GM13976 (cell line): ENCODE measurements around the gene SPPL2B.
A peak's percentile ranks its signal among the peaks of the same experiment; 100 is the strongest.

Experiments
- DNase-seq: peaks from one replicate; pipeline ENCODE4 v3.0.0; 2012; ENCODE audit warnings: low spot score
- in situ Hi-C: fragments of 300-500 bp; cut with MboI; formaldehyde crosslinking; loops from one replicate; pipeline ENCODE4 v1.12.0; 2022; ENCODE audit warnings: low sequenced_read_pairs, mixed read lengths, inconsistent platforms; ENCODE audit not compliant: unreplicated experiment
- TF ChIP-seq, protein P1 (sequence below): IDR thresholded peaks from 2 replicates; pipeline ENCODE4 v1.5.1; 2012; ENCODE audit warnings: borderline replicate concordance, mild to moderate bottlenecking; ENCODE audit not compliant: insufficient read depth; ENCODE audit errors: extremely low read depth, missing control alignments, control extremely low read depth

The SPPL2B gene

DNA sequence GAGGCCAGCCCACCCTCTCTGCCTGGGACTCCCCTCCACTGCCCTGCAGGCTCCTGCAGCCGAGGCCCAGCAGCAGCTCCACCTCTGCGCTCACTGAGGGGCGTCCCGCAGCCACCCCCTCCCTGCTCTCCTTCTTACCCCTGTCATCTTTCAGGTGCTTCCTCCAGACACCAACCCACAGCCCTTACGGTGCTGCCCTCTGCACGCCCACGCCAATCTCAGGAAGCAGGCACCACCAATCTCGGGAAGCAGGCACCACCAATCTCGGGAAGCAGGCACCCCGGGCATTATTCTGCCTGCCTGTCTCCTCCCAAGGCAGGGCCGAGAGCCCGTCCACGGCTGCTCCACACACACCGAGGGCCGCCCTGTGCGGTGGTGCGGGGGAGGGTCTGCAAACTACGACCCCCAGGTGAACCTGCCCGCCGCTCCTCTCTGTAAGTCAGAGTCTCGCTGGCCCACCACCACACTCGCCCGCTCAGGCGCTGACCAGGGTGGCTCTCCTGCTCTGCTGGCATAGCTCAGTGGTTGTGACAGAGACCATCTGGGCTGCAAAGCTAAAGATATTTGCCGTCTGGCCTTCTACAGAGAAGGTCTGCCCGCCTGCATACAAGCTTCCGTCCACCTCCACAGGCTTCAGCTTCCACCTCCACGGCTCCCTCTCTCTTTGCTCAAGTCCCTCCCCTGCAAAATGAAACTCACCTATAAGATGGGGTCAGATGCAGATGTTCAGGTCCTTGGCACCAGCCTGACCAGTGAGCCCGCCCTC lies 3.0 kb upstream of the SPPL2B start:
- no peak for DNase-seq
- TF ChIP-seq, protein P1, sequence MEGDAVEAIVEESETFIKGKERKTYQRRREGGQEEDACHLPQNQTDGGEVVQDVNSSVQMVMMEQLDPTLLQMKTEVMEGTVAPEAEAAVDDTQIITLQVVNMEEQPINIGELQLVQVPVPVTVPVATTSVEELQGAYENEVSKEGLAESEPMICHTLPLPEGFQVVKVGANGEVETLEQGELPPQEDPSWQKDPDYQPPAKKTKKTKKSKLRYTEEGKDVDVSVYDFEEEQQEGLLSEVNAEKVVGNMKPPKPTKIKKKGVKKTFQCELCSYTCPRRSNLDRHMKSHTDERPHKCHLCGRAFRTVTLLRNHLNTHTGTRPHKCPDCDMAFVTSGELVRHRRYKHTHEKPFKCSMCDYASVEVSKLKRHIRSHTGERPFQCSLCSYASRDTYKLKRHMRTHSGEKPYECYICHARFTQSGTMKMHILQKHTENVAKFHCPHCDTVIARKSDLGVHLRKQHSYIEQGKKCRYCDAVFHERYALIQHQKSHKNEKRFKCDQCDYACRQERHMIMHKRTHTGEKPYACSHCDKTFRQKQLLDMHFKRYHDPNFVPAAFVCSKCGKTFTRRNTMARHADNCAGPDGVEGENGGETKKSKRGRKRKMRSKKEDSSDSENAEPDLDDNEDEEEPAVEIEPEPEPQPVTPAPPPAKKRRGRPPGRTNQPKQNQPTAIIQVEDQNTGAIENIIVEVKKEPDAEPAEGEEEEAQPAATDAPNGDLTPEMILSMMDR = no peak
- in situ Hi-C loops = no loop called here

DNA sequence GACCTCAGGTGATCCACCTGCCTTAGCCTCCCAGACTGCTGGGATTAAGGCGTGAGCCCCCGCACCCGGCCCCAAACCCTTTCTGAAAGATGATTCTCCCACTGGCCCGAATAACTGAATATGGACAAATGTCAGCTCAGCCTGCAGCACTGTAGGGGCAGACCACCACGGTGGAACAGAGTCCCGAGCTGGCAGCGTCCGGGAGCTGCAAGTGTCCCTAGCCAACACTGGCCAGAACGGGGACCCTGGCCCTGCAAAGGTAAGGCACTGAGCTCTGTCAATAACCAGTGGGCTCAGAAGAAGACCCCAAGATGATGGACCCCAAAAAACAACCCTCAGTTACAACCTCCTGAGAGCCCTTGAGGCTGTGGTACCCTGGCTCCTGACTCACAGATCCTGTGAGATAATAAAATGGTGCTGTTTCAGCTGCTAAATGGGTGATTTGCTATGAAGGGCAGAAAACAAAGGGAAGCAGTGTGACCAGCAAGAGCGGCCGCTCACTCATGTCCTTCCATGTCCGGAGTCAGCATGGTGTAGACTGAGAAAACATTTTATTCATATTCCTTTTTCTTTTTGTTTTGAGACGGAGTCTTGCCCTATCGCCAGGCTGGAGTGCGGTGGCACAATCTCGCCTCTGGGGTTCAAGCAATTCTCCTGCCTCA lies 1.7 kb upstream of the SPPL2B start:
- in situ Hi-C loops = no loop called here
- TF ChIP-seq, protein P1 = no peak
- DNase-seq = no peak

DNA sequence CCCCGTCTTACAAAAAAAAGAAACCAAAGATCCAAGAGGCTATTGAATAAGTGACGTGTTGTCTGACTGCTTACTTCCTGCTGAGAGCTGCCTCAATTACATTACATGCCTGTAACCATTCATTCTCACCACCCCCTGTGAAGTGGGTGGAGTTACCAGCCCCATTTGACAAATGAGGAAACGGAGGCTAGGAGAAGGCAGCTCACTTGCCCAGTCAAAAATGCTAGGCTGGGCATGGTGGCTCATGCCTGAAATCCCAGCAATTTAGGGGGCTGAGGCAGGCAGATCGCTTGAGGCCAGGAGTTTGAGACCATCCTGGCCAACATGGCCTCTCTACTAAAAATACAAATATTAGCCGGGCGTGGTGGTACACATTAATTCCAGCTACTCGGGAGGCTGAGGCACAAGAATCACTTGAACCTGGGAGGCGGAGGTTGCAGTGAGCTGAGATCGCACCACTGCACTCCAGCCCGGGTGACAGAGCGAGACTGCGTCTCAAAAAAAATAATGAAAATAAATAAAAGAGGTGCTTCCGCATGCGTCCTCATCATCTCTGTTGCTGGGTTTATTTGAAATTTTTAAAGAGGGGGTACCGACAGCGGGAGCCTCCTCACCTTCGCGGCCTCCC lies 597 bp upstream of the SPPL2B start:
- peak; percentile 87 for DNase-seq
- TF ChIP-seq, protein P1 = no peak

DNA sequence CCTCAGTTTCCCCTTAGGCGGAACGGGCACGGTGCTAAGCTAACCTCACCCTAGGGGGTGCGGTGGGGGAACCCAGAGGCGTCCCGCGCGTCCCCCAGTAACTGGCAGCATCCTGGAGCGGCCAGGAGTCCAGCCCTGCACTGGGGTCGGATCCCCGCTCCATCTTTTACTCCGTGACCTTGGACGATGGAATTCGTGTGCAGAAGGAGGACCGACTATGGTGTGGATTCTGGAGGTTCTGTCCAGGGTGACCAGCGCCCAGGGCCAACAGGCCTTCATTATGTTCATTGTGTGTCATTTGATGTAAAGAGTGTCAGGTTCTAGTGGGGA lies 630 bp downstream of the SPPL2B start:
- in situ Hi-C loops = no loop called here
- TF ChIP-seq, protein P1 = no peak
- DNase-seq = no peak

More for the DNA sequence above, 597 bp upstream of the SPPL2B start:
- in situ Hi-C loops = no loop called here

DNA sequence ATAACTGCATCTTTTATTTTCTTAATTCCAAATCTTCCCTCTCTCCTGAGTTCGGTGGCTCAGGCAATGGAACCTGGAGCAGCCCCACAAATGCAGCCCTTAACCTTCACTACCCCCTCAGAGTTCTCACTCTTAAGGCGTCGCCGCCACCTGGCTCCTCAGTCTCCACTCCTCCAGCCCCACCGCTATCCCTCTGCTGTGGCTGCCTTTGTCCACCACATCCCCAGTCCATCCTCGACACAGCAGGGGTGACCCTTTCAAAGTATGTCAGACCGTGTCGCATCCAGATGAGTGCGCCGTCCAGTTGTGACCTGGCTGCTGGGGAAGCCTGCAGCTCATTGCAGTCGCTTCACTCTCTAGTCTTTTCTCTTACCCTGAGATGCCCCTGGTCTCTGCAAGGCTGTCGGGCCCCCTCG lies 1.0 kb downstream of the SPPL2B start:
- in situ Hi-C loops = no loop called here
- DNase-seq = no peak
- TF ChIP-seq, protein P1 = no peak

DNA sequence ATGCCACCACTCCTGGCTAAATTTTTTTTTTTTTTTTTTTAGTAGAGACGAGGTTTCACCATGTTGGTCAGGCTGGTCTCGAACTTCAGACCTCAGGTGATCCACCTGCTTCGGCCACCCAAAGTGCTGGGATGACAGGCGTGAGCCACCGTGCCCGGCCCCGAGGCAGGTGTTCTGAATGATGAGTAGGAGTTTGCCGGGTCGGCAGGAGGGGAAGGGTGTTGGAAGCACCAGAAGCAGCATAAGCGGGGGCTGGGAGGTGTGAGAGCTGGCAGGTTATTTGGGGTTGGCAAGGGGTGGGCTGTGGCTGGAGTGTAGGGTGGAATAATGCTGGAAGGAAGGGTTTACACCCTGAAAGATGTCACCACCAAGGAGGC lies 1.8 kb downstream of the SPPL2B start:
- TF ChIP-seq, protein P1 = no peak
- in situ Hi-C loops = no loop called here
- DNase-seq = no peak
